Osteocyte (in vitro differentiated cells): ENCODE results near the gene IL18R1. TPM values are rescaled to one million over a fixed set of nuclear protein-coding genes. Genes with fewer than 3 reads are reported as not detected.
A peak's percentile ranks its signal among the peaks of the same experiment; 100 is the strongest.

Experiments
- DNase-seq: peaks from one replicate; pipeline ENCODE4 v3.0.0; 2021; ENCODE audit warnings: mixed read lengths; ENCODE audit not compliant: unreplicated experiment; ENCODE audit errors: extremely low spot score
- H3K27ac Mint-ChIP-seq: one replicate; pipeline ENCODE4 v1.8.0; 2021; ENCODE audit warnings: mild to moderate bottlenecking, mixed read lengths; ENCODE audit not compliant: unreplicated experiment
- H3K27me3 Mint-ChIP-seq: one replicate; pipeline ENCODE4 v1.8.0; 2021; ENCODE audit warnings: mixed read lengths; ENCODE audit not compliant: unreplicated experiment
- H3K36me3 Mint-ChIP-seq: one replicate; pipeline ENCODE4 v1.8.0; 2021; ENCODE audit warnings: mixed read lengths; ENCODE audit not compliant: unreplicated experiment
- H3K4me1 Mint-ChIP-seq: one replicate; pipeline ENCODE4 v1.8.0; 2021; ENCODE audit warnings: mixed read lengths; ENCODE audit not compliant: unreplicated experiment
- H3K4me3 Mint-ChIP-seq: one replicate; pipeline ENCODE4 v1.8.0; 2021; ENCODE audit warnings: mild to moderate bottlenecking, moderate library complexity, mixed read lengths; ENCODE audit not compliant: unreplicated experiment
- H3K9me3 Mint-ChIP-seq: one replicate; pipeline ENCODE4 v1.8.0; 2021; ENCODE audit warnings: mixed read lengths; ENCODE audit not compliant: unreplicated experiment
- long read RNA-seq: library from polyadenylated mRNA; unstranded; transcript quantifications from one replicate; pipeline ENCODE4 v2.0.0, GENCODE V29; 2021
- total RNA-seq: library from RNA; stranded (reverse); gene quantifications from 2 replicates; pipeline ENCODE4 v1.2.1, GENCODE V29; 2021
- TF ChIP-seq, protein P1 (sequence below): fragments of 200-600 bp; sonication (generic); IDR thresholded peaks from 2 replicates; pipeline ENCODE4 v1.5.0; 2021; ENCODE audit warnings: antibody characterized with exemption, mild to moderate bottlenecking, moderate library complexity

The IL18R1 gene, protein sequence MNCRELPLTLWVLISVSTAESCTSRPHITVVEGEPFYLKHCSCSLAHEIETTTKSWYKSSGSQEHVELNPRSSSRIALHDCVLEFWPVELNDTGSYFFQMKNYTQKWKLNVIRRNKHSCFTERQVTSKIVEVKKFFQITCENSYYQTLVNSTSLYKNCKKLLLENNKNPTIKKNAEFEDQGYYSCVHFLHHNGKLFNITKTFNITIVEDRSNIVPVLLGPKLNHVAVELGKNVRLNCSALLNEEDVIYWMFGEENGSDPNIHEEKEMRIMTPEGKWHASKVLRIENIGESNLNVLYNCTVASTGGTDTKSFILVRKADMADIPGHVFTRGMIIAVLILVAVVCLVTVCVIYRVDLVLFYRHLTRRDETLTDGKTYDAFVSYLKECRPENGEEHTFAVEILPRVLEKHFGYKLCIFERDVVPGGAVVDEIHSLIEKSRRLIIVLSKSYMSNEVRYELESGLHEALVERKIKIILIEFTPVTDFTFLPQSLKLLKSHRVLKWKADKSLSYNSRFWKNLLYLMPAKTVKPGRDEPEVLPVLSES
- total RNA-seq: 0.26 and 0.38 TPM in 2 replicates
- long read RNA-seq, partial matches to known transcripts: 2 of 2 reads
- long read RNA-seq, other reads (novel, unspliced or antisense): 0 of 2 reads

DNA sequence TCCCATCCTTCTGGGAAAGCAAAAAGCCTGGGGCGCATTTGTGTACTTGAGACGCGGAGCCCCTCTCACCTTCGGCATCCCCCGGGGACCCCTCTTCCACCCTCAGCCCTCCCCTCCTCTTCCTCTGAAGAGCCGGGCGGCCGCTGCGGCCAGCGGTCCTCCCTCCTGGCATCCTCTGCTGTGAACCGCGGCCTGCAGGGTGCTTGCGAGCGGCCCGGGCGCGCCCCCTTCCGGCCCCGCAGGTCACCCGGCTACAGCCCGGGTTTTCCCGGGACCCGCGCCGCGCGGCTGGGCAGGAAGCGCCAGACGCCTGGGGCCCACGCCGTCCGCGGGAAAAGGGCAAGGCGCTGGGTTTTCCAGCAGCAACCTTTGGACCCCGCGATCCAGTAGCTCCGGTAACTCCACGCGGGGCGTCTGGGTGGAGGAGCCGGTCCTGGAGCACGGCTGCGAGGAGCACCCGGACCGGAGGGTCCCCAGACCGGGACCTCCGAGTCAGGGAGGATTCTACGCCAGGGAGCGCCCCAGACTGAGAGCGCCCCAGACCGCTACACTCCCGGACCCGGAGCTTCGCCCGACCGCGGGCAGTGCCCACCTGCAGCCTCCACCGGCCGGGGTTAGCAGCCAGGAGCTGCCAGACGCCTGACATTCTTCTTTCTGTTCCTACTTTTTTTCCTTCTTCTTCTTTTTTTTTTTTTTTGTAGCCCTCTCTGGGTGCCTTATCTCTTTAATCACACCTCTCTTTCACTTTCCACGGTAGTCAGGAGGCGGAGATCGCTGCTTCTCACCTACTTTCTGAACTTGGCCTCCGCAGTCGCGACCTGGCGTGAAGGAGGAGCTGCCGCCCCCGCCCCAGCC lies at the start of gene IL18R1:
Gene IL18R1, plus strand, starts transcription at position 271 of the 855 bp plus-strand sequence. CDS start 6,865 bp downstream, outside the sequence.
- Mint-ChIP-seq H3K36me3 (no peaks in the 10 kb centered on the region), H3K4me3 (peak within 1 kb of the TSS; percentile 65), H3K9me3 (no peaks in the 10 kb centered on the region), H3K4me1 (peaks cover 7% of the 10 kb centered on the region), H3K27me3 (peaks cover 57% of the 10 kb centered on the region), H3K27ac (no peak within 1 kb of the TSS)
- TF ChIP-seq, protein P1, sequence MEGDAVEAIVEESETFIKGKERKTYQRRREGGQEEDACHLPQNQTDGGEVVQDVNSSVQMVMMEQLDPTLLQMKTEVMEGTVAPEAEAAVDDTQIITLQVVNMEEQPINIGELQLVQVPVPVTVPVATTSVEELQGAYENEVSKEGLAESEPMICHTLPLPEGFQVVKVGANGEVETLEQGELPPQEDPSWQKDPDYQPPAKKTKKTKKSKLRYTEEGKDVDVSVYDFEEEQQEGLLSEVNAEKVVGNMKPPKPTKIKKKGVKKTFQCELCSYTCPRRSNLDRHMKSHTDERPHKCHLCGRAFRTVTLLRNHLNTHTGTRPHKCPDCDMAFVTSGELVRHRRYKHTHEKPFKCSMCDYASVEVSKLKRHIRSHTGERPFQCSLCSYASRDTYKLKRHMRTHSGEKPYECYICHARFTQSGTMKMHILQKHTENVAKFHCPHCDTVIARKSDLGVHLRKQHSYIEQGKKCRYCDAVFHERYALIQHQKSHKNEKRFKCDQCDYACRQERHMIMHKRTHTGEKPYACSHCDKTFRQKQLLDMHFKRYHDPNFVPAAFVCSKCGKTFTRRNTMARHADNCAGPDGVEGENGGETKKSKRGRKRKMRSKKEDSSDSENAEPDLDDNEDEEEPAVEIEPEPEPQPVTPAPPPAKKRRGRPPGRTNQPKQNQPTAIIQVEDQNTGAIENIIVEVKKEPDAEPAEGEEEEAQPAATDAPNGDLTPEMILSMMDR: peak; percentile 87
- peak; percentile 90 for DNase-seq

DNA sequence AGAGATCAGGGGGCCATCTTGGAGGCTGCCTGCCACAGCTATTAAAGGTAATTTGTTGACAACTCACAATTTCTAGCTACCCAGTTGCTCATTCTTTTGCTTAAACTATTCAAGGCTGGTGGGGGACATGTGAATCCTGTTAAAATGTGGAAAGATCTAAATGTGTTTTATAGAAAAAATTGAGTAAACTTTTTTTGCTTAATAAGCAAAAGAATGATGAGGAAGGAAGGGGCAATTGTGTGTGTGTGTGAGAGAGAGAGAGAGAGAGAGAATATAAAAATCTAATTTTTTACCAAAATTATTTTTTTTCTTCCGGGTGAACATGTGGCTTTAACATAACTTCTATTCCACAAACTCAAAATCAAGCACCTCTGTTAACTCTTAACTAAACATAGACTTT lies 49.5 kb upstream of the IL18R1 start:
- H3K9me3 Mint-ChIP-seq: no peaks in the 10 kb centered on the region
- H3K4me3 Mint-ChIP-seq: no peak overlapping the region
- H3K27ac Mint-ChIP-seq: no peak overlapping the region
- peaks cover 53% of the 10 kb centered on the region for H3K27me3 Mint-ChIP-seq
- no peaks in the 10 kb centered on the region for H3K4me1 Mint-ChIP-seq
- no peaks in the 10 kb centered on the region for H3K36me3 Mint-ChIP-seq
- no peak for DNase-seq
- TF ChIP-seq, protein P1: no peak

DNA sequence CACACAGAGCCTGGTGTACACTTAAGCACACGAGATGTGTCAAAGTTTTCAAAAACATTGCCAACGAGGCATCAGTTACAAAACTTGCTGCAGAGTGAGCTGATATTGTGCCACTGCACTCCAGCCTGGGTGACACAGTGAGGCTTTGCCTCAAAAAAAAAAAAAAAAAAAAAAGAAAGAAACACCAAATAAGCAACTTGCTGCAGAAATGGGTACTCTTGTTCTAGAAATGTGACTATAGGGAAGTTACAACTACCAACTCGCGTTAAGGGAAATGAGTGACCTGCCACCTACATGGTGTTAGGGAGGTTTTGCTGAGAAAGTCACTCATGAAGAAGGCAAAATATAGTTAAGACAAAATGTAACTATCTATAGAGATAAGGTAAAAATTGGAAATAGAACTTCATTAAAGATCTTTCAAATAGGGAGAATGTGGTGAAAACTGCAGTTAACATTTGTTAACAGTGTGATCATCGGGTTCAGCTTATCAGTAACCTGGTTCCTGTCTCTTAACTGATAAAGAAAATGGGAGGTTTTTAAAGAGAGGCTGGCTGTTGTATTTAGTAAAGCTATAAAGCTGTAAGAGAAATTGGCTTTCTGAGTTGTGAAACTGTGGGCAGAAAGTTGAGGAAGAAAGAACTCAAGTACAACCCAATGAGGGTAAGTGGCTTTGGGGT lies 44.5 kb upstream of the IL18R1 start, which contains the start of gene IL1RL1:
Gene IL1RL1, plus strand, starts transcription at position 600 of the 677 bp plus-strand sequence. CDS start 26,702 bp downstream, outside the sequence.
- no peak for DNase-seq
- peaks cover 38% of the 10 kb centered on the region for H3K27me3 Mint-ChIP-seq
- no peaks in the 10 kb centered on the region for H3K36me3 Mint-ChIP-seq
- H3K27ac Mint-ChIP-seq: no peak within 1 kb of the TSS
- H3K4me1 Mint-ChIP-seq: no peaks in the 10 kb centered on the region
- no peak within 1 kb of the TSS for H3K4me3 Mint-ChIP-seq
- H3K9me3 Mint-ChIP-seq: no peaks in the 10 kb centered on the region
- TF ChIP-seq, protein P1: no peak

DNA sequence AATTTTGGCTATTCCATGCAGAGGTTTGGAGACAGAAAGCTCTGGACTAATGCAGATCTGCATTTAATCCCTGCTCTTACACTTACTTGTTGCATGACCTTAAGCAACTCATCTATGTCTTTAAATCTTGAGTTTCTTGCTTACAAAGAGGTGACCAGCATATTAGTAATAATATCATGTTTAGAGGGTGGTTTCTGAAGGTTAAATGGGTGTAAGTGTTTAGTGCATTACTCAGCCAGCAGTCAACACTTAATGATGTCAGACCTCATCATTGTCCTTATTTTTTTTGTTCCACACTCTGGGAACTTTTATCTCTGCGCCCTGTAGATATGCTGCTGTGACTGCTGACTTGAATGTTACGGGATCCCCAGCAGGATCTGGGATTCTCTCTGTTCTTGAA lies 42.6 kb upstream of the IL18R1 start:
- Mint-ChIP-seq H3K36me3 (no peaks in the 10 kb centered on the region), H3K9me3 (no peaks in the 10 kb centered on the region), H3K4me3 (no peak overlapping the region), H3K4me1 (no peaks in the 10 kb centered on the region), H3K27ac (no peak overlapping the region), H3K27me3 (peaks cover 25% of the 10 kb centered on the region)
- TF ChIP-seq, protein P1: no peak
- no peak for DNase-seq
